ENCODE results near the gene TMEM132C.

TMEM132C gene

DNA sequence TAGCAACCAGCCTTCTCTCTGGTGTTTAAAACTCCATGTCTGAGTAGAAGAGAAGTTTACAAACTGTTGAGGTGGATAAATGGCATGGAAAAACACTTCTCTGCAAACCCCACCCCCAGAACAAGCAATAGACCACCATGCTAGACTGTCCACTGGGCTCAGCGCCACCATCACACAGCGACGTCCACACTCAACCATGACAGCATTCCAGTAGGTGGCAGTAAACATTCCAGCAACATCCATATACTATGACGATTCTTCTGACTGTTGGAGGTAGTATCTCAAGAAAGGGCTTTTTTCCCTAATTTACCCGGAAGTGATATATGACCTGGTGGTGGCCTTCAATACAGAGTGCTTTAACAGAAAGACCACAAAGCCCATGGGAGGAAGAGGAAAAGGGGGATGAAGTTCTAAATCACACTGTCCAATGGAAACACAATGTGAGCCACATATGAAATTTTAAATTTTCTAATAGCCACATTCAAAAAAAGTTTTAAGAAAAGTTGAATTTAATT is 404.6 kb downstream of the TMEM132C start:
- Histone ChIP-seq H3K27ac (ENCODE audit: extremely low read depth, low read depth, low read length) (no peak overlapping the region), H3K4me3 (ENCODE audit: low read depth, low read length) (no peak overlapping the region), H3K4me1 (ENCODE audit: control insufficient read depth, insufficient read depth, low read length) (no peaks in the 10 kb centered on the region), H3K36me3 (ENCODE audit: control insufficient read depth in 2 of 2, insufficient read depth in 1 of 2, low read length in 2 of 2) (no peaks in the 10 kb centered on the region), H3K9me3 (ENCODE audit: control insufficient read depth, insufficient read depth, low read depth, low read length) (no peaks in the 10 kb centered on the region)
- TF ChIP-seq ZNF660 (tag by site-specific recombination; IDR thresholded peaks at IDR 0.05) (no peak), SP2 (tag by site-specific recombination; IDR thresholded peaks at IDR 0.05) (no peak), ZXDB (tag by site-specific recombination; IDR thresholded peaks at IDR 0.05) (no peak), ZNF324 (tag by site-specific recombination; IDR thresholded peaks at IDR 0.05) (no peak), ZNF423 (tag by site-specific recombination; IDR thresholded peaks at IDR 0.05) (no peak), ZFP3 (tag by site-specific recombination; IDR thresholded peaks at IDR 0.05; ENCODE audit: low read depth) (no peak), HIC1 (tag by site-specific recombination; IDR thresholded peaks at IDR 0.05) (no peak)
- CTCF ChIA-PET: no interaction called here
- POLR2A ChIA-PET: no interaction called here

- ChIA-PET POLR2A (no interaction called here), CTCF (interaction anchor here (0.6 kb wide), 1 partner anchor 12 kb away, joined by 4 read pairs; no protein-coding TSS in a partner anchor)
- H3K4me3 ChIP-seq (ENCODE audit: low read depth, low read length): no peak overlapping the region
- TF ChIP-seq ZNF24 (tag by site-specific recombination; IDR thresholded peaks at IDR 0.05): no peak
- TF ChIP-seq ZNF623 (tag by site-specific recombination; IDR thresholded peaks at IDR 0.05): no peak
- no peak for TF ChIP-seq ZBTB48 (tag by site-specific recombination; IDR thresholded peaks at IDR 0.05)
- TF ChIP-seq FEZF1 (tag by site-specific recombination; IDR thresholded peaks at IDR 0.05): no peak
- TF ChIP-seq TSHZ1 (tag by site-specific recombination; IDR thresholded peaks at IDR 0.05; ENCODE audit: borderline replicate concordance): no peak
- TF ChIP-seq ZNF221 (tag by site-specific recombination; IDR thresholded peaks at IDR 0.05; ENCODE audit: borderline replicate concordance): no peak
- no peak for TF ChIP-seq ZNF302 (tag by site-specific recombination; IDR thresholded peaks at IDR 0.05; ENCODE audit: low read depth)
- TF ChIP-seq BCL6B (tag by site-specific recombination; IDR thresholded peaks at IDR 0.05): no peak
- no peak for TF ChIP-seq SETDB1 (IDR thresholded peaks at IDR 0.05; ENCODE audit: insufficient read length, low read length)
- no peak for TF ChIP-seq ZNF571 (tag by site-specific recombination; IDR thresholded peaks at IDR 0.05)
- no peak for TF ChIP-seq ZNF626 (tag by site-specific recombination; IDR thresholded peaks at IDR 0.05)
- no peak for TF ChIP-seq ZNF544 (tag by site-specific recombination; IDR thresholded peaks at IDR 0.05)
- no peak for TF ChIP-seq ZNF530 (tag by site-specific recombination; IDR thresholded peaks at IDR 0.05; ENCODE audit: low read depth)
- no peak for TF ChIP-seq ZNF610 (tag by site-specific recombination; IDR thresholded peaks at IDR 0.05; ENCODE audit: borderline replicate concordance)
- TF ChIP-seq, protein P1, sequence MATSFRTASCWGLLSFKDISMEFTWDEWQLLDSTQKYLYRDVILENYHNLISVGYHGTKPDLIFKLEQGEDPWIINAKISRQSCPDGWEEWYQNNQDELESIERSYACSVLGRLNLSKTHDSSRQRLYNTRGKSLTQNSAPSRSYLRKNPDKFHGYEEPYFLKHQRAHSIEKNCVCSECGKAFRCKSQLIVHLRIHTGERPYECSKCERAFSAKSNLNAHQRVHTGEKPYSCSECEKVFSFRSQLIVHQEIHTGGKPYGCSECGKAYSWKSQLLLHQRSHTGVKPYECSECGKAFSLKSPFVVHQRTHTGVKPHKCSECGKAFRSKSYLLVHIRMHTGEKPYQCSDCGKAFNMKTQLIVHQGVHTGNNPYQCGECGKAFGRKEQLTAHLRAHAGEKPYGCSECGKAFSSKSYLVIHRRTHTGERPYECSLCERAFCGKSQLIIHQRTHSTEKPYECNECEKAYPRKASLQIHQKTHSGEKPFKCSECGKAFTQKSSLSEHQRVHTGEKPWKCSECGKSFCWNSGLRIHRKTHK (tag by site-specific recombination; IDR thresholded peaks at IDR 0.05): no peak
- TF ChIP-seq ZNF138 (tag by site-specific recombination; IDR thresholded peaks at IDR 0.05; ENCODE audit: borderline replicate concordance): no peak
- TF ChIP-seq, protein P2, sequence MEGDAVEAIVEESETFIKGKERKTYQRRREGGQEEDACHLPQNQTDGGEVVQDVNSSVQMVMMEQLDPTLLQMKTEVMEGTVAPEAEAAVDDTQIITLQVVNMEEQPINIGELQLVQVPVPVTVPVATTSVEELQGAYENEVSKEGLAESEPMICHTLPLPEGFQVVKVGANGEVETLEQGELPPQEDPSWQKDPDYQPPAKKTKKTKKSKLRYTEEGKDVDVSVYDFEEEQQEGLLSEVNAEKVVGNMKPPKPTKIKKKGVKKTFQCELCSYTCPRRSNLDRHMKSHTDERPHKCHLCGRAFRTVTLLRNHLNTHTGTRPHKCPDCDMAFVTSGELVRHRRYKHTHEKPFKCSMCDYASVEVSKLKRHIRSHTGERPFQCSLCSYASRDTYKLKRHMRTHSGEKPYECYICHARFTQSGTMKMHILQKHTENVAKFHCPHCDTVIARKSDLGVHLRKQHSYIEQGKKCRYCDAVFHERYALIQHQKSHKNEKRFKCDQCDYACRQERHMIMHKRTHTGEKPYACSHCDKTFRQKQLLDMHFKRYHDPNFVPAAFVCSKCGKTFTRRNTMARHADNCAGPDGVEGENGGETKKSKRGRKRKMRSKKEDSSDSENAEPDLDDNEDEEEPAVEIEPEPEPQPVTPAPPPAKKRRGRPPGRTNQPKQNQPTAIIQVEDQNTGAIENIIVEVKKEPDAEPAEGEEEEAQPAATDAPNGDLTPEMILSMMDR (tag by site-specific recombination; IDR thresholded peaks at IDR 0.05): no peak
- H3K36me3 ChIP-seq (ENCODE audit: control insufficient read depth in 2 of 2, insufficient read depth in 1 of 2, low read length in 2 of 2): no peaks in the 10 kb centered on the region
- H3K9me3 ChIP-seq (ENCODE audit: control insufficient read depth, insufficient read depth, low read depth, low read length): no peaks in the 10 kb centered on the region
- H3K27ac ChIP-seq (ENCODE audit: extremely low read depth, low read depth, low read length): no peak overlapping the region
- H3K4me1 ChIP-seq (ENCODE audit: control insufficient read depth, insufficient read depth, low read length): no peaks in the 10 kb centered on the region
Observed at GRCh38 chr12:128672428-128672827, 405.5 kb downstream of the TMEM132C start.

Data from HEK293 (cell line).